HepG2 (cell line): ENCODE results near the gene HMCN2. TPM values are rescaled to one million over a fixed set of nuclear protein-coding genes. Genes with fewer than 3 reads are reported as not detected.

Source experiments
- ATAC-seq: fragments of 200-7000 bp; cut with Tn5 transposase; 3 replicates; pipeline ENCODE4 v1.9.1; 2020; ENCODE audit warnings: mild to moderate bottlenecking, moderate library complexity
- BruUV-seq: library from RNA; stranded (reverse); fragments of 400-500 nt; replicated peaks from 2 replicates; lab custom pipeline; 2021; lab: Mats Ljungman, UMichigan
- CTCF ChIA-PET: fragments of 300-600 bp; formaldehyde crosslinking; extraction: SDS; loops from one replicate; lab custom pipeline; 2021; ENCODE audit warnings: low total read pairs, inconsistent platforms, low intra/inter-chr PET ratio; lab: Yijun Ruan, JAX
- POLR2A ChIA-PET: fragments of 350-600 bp; sonication (Branson Sonifier 250); formaldehyde crosslinking; loops from one replicate; lab custom pipeline; 2020; ENCODE audit warnings: antibody characterized with exemption, inconsistent platforms; lab: Yijun Ruan, JAX
- DNase-seq: peaks from one replicate; pipeline ENCODE4 v3.0.0-alpha.2; 2015; ENCODE audit warnings: low spot score
- FAIRE-seq: peaks from 3 replicates; lab custom pipeline; 2011; peaks lifted over from hg19 to GRCh38; lab: Jason Lieb, UNC
- H2AFZ ChIP-seq: one replicate; pipeline ENCODE4 v1.6.1; 2011; ENCODE audit warnings: low read length, inconsistent platforms
- H3K27ac ChIP-seq: fragments of 300-600 bp; 3 replicates; pipeline ENCODE4 v1.8.0; 2011; ENCODE audit warnings: mixed run types, mild to moderate bottlenecking, mixed read lengths, low read length, inconsistent platforms; ENCODE audit not compliant: insufficient read depth; ENCODE audit errors: extremely low read length
- H3K27me3 ChIP-seq, 2 experiments: fragments of 200-600 bp in 1 of 2; 2 replicates in 1 of 2; 3 replicates in 1 of 2; pipeline versions ENCODE4 v1.6.0 to v1.8.0; 2011; ENCODE audit warnings: low read length in 2 of 2, mild to moderate bottlenecking in 2 of 2, moderate library complexity in 2 of 2, inconsistent platforms in 1 of 2; ENCODE audit not compliant: insufficient read depth in 2 of 2, control insufficient read depth in 1 of 2
- H3K36me3 ChIP-seq, 2 experiments: fragments of 200-600 bp in 1 of 2; replicated peaks in 1 of 2; 2 replicates in 1 of 2; 3 replicates in 1 of 2; pipeline versions ENCODE4 v1.5.1 to v1.8.0; 2011; ENCODE audit warnings: low read length in 2 of 2, inconsistent platforms in 1 of 2; ENCODE audit not compliant: insufficient read depth in 2 of 2, control insufficient read depth in 1 of 2
- H3K4me1 ChIP-seq: 2 replicates; pipeline ENCODE4 v1.5.1; 2012; ENCODE audit warnings: low read length, inconsistent platforms; ENCODE audit not compliant: insufficient read depth
- H3K4me2 ChIP-seq: 2 replicates; pipeline ENCODE4 v1.6.0; 2011; ENCODE audit warnings: low read depth, low read length, inconsistent platforms
- H3K4me3 ChIP-seq, 3 experiments: fragments of 200-600 bp in 1 of 3; sonication (generic), shearing (Covaris generic) in 1 of 3; replicated peaks in 1 of 3; 2 replicates each; pipeline ENCODE4 v1.5.1; 2011 to 2016; ENCODE audit warnings: low read length in 3 of 3, inconsistent platforms in 2 of 3, low read depth in 2 of 3, mild to moderate bottlenecking in 2 of 3, control low read depth in 1 of 3, mixed read lengths in 1 of 3; ENCODE audit not compliant: insufficient read depth in 1 of 3
- H3K79me2 ChIP-seq: one replicate; pipeline ENCODE4 v1.6.1; 2011; ENCODE audit warnings: low read length, inconsistent platforms; ENCODE audit not compliant: insufficient read depth
- H3K9ac ChIP-seq: 2 replicates; pipeline ENCODE4 v1.6.0; 2011; ENCODE audit warnings: mild to moderate bottlenecking, low read depth, low read length, inconsistent platforms; ENCODE audit not compliant: insufficient read depth
- H3K9me3 ChIP-seq: 2 replicates; pipeline ENCODE4 v1.5.1; 2012; ENCODE audit warnings: mild to moderate bottlenecking, low read length
- H4K20me1 ChIP-seq: 2 replicates; pipeline ENCODE4 v1.6.0; 2011; ENCODE audit warnings: inconsistent platforms, mild to moderate bottlenecking, low read length, moderate library complexity; ENCODE audit not compliant: insufficient read depth
- ATF7-NPFF ChIP-seq: sonication (generic); formaldehyde crosslinking; IDR thresholded peaks from 2 replicates; pipeline ENCODE4 v1.8.1; 2023; ENCODE audit warnings: mild to moderate bottlenecking, low read depth, missing genetic modification reagents, moderate library complexity
- CBX5 ChIP-seq: sonication (generic); formaldehyde crosslinking; IDR thresholded peaks from 2 replicates; pipeline ENCODE4 v1.4.0; 2020; ENCODE audit warnings: missing genetic modification reagents, borderline replicate concordance
- FOXA1 ChIP-seq, 2 experiments: fragments of 450-650 bp in 1 of 2; sonication (generic) in 1 of 2; formaldehyde crosslinking in 1 of 2; IDR thresholded peaks; 2 replicates each; pipeline versions ENCODE4 v1.4.0 to v1.6.1; 2016 to 2020; ENCODE audit warnings: missing genetic modification reagents in 1 of 2
- SKI ChIP-seq: fragments of 450-650 bp; IDR thresholded peaks from one replicate; pipeline ENCODE4 v1.6.1; 2018; ENCODE audit warnings: mild to moderate bottlenecking; ENCODE audit not compliant: partially characterized antibody
- TGIF2 ChIP-seq: IDR thresholded peaks from 2 replicates; pipeline ENCODE4 v1.6.1; 2016; ENCODE audit warnings: control low read depth, missing compliant biosample characterization
- ZNF549 ChIP-seq: sonication (generic); formaldehyde crosslinking; IDR thresholded peaks from 2 replicates; pipeline ENCODE4 v1.5.0; 2020; ENCODE audit warnings: missing genetic modification reagents
- ZSCAN20 ChIP-seq: sonication (generic); formaldehyde crosslinking; IDR thresholded peaks from 2 replicates; pipeline ENCODE4 v1.4.0; 2020; ENCODE audit warnings: missing genetic modification reagents, mild to moderate bottlenecking, borderline replicate concordance
- WGBS: methylation state at CpG from one replicate; pipeline ENCODE4 v1.1.6; 2017; ENCODE audit warnings: low lambda C conversion rate; 5-methylcytosine and 5-hydroxymethylcytosine counted together
- in situ Hi-C: cut with HindIII; loops from 2 replicates; pipeline ENCODE4 v1.10.0; 2017; ENCODE audit warnings: low pct_unique_long_range_greater_than_20kb; ENCODE audit not compliant: extremely low pct_ligation_motif_present
- intact Hi-C: fragments of 100-400 bp; cut with micrococcal nuclease; formaldehyde crosslinking; loops from one replicate; pipeline ENCODE4 v1.10.0; 2022; ENCODE audit not compliant: unreplicated experiment
- polyA plus RNA-seq, 8 experiments: library from polyadenylated mRNA; depleted of rRNA in 3 of 8; stranded (reverse) in 7 of 8; unstranded in 1 of 8; fragments of >200 nt; fragmentation: Illumina TruSeq in 4 of 8; extraction: Trizol in 4 of 8; gene quantifications; 2 replicates each; pipeline versions ENCODE4 v1.2.1 to v1.2.3, GENCODE V29; 2011 to 2016; ENCODE audit warnings: low read depth in 4 of 8, missing spikeins in 1 of 8, mixed read lengths in 1 of 8; ENCODE audit not compliant: insufficient read depth in 1 of 8
- total RNA-seq, 5 experiments: library from RNA; depleted of rRNA; stranded (reverse); fragments of >200 nt; fragmentation: Illumina TruSeq; extraction: Trizol; gene quantifications; 2 replicates each; pipeline ENCODE4 v1.2.3, GENCODE V29; 2016; ENCODE audit warnings: low read depth in 1 of 5
- TF ChIP-seq, protein P1 (sequence below): sonication (generic); formaldehyde crosslinking; IDR thresholded peaks from 2 replicates; pipeline ENCODE4 v1.4.0; 2020; ENCODE audit warnings: missing genetic modification reagents, borderline replicate concordance
- TF ChIP-seq, protein P2 (sequence below): sonication (generic); formaldehyde crosslinking; IDR thresholded peaks from 2 replicates; pipeline ENCODE4 v1.4.0; 2020; ENCODE audit warnings: missing genetic modification reagents

HMCN2 gene
- total and polyA plus RNA-seq, 2 of the 13 experiments (the other 11 are each of a cell fraction or from before 2014, with no cell fraction given): 0.09 TPM; not detected in 1

DNA sequence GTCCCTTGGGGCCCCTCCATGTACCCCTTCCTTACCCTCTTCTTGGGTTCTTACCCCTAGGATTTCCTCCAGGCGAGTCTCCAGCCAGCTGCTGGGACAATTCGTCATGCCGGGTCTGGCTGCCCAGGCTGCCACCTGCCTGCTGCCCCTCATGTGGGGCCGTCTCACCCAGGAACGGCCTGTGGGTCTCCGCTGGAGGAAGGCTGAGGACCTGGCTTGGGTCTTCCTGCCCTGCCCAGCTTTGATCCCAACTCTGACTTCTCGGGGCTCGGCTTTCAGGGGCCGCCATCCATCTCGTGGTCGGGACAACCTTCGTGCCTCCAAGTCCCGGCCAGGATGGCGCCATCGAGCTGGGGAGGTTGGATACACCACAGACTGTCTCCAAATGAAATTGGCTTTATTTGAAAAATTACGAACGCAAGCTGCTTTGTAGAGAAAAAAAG lies 38.1 kb downstream of the HMCN2 start:
- CTCF ChIA-PET: no interaction called here
- in situ Hi-C loops: no loop called here
- Histone ChIP-seq H3K36me3 (no peaks in the 10 kb centered on the region), H3K9ac (no peak overlapping the region), H4K20me1 (0 out of 2 replicates have a peak, but pooled peaks cover 4% of the 10 kb centered on the region), H3K27me3 (peaks cover 6 to 33% of the 10 kb centered on the region in 2 experiments; a peak in 3 of 5 replicates), H3K9me3 (no peaks in the 10 kb centered on the region), H3K4me1 (no peaks in the 10 kb centered on the region), H3K27ac (no peak overlapping the region), H2AFZ (no peak overlapping the region), H3K4me2 (no peak overlapping the region), H3K79me2 (no peaks in the 10 kb centered on the region), H3K4me3 (no peak overlapping the region)
- intact Hi-C loops: no loop called here
- DNase-seq (no peak), ATAC-seq (no peak), FAIRE-seq (no peak)
- TF ChIP-seq FOXA1 (IDR thresholded peaks at IDR 0.05) (no peak), FOXA1 (CRISPR knock-in tag; IDR thresholded peaks at IDR 0.05) (no peak), CBX5 (CRISPR knock-in tag) (no peak), ZNF549 (CRISPR knock-in tag) (no peak)
- no TSS peak for BruUV-seq
- 12% methylated on average over 11 of the region's 17 CpGs for WGBS
- POLR2A ChIA-PET: no interaction called here

DNA sequence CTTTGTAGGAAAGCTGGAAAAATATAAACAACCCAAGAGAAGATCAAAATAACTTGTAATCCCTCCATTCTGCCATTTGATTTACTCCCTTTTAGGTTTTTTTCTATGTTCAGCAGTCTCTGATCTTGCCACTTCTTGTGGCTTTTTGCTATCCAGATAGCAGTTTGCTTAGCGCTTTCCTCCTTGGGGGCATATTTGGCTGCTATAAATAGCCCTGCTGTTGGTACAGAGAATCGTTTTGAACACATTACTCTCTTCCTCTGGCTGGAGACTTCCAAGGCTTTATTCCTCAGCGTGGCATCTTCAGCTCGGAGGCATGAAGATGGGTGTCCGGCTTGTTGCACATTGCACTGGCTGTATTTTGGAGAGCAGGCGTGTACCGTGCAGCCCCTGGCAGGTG lies 38.6 kb downstream of the HMCN2 start:
- DNase-seq: no peak
- no peak for FAIRE-seq
- CTCF ChIA-PET: no interaction called here
- H3K4me2 ChIP-seq: no peak overlapping the region
- 13% methylated on average over 7 of the region's 7 CpGs for WGBS
- no peak overlapping the region for H3K4me3 ChIP-seq
- H3K79me2 ChIP-seq: no peaks in the 10 kb centered on the region
- POLR2A ChIA-PET: no interaction called here
- H3K4me1 ChIP-seq: no peaks in the 10 kb centered on the region
- peaks cover 6 to 33% of the 10 kb centered on the region in 2 experiments; a peak in 3 of 5 replicates for H3K27me3 ChIP-seq
- H3K9ac ChIP-seq: no peak overlapping the region
- intact Hi-C loops: no loop called here
- no peaks in the 10 kb centered on the region for H3K36me3 ChIP-seq
- no TSS peak for BruUV-seq
- no peak overlapping the region for H3K27ac ChIP-seq
- H2AFZ ChIP-seq: no peak overlapping the region
- 0 out of 2 replicates have a peak, but pooled peaks cover 4% of the 10 kb centered on the region for H4K20me1 ChIP-seq
- no peak for ATAC-seq
- in situ Hi-C loops: no loop called here
- H3K9me3 ChIP-seq: no peaks in the 10 kb centered on the region
- TF ChIP-seq ATF7-NPFF (CRISPR knock-in tag) (no peak), TGIF2 (no peak), ZSCAN20 (no peak), SKI (no peak)
- TF ChIP-seq, protein P1, sequence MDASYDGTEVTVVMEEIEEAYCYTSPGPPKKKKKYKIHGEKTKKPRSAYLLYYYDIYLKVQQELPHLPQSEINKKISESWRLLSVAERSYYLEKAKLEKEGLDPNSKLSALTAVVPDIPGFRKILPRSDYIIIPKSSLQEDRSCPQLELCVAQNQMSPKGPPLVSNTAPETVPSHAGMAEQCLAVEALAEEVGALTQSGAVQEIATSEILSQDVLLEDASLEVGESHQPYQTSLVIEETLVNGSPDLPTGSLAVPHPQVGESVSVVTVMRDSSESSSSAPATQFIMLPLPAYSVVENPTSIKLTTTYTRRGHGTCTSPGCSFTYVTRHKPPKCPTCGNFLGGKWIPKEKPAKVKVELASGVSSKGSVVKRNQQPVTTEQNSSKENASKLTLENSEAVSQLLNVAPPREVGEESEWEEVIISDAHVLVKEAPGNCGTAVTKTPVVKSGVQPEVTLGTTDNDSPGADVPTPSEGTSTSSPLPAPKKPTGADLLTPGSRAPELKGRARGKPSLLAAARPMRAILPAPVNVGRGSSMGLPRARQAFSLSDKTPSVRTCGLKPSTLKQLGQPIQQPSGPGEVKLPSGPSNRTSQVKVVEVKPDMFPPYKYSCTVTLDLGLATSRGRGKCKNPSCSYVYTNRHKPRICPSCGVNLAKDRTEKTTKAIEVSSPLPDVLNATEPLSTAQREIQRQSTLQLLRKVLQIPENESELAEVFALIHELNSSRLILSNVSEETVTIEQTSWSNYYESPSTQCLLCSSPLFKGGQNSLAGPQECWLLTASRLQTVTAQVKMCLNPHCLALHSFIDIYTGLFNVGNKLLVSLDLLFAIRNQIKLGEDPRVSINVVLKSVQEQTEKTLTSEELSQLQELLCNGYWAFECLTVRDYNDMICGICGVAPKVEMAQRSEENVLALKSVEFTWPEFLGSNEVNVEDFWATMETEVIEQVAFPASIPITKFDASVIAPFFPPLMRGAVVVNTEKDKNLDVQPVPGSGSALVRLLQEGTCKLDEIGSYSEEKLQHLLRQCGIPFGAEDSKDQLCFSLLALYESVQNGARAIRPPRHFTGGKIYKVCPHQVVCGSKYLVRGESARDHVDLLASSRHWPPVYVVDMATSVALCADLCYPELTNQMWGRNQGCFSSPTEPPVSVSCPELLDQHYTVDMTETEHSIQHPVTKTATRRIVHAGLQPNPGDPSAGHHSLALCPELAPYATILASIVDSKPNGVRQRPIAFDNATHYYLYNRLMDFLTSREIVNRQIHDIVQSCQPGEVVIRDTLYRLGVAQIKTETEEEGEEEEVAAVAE (CRISPR knock-in tag): no peak
- TF ChIP-seq, protein P2, sequence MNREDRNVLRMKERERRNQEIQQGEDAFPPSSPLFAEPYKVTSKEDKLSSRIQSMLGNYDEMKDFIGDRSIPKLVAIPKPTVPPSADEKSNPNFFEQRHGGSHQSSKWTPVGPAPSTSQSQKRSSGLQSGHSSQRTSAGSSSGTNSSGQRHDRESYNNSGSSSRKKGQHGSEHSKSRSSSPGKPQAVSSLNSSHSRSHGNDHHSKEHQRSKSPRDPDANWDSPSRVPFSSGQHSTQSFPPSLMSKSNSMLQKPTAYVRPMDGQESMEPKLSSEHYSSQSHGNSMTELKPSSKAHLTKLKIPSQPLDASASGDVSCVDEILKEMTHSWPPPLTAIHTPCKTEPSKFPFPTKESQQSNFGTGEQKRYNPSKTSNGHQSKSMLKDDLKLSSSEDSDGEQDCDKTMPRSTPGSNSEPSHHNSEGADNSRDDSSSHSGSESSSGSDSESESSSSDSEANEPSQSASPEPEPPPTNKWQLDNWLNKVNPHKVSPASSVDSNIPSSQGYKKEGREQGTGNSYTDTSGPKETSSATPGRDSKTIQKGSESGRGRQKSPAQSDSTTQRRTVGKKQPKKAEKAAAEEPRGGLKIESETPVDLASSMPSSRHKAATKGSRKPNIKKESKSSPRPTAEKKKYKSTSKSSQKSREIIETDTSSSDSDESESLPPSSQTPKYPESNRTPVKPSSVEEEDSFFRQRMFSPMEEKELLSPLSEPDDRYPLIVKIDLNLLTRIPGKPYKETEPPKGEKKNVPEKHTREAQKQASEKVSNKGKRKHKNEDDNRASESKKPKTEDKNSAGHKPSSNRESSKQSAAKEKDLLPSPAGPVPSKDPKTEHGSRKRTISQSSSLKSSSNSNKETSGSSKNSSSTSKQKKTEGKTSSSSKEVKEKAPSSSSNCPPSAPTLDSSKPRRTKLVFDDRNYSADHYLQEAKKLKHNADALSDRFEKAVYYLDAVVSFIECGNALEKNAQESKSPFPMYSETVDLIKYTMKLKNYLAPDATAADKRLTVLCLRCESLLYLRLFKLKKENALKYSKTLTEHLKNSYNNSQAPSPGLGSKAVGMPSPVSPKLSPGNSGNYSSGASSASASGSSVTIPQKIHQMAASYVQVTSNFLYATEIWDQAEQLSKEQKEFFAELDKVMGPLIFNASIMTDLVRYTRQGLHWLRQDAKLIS (CRISPR knock-in tag): no peak
